Stimulated activated naive CD8-positive, alpha-beta T cell treated with anti-CD3 and anti-CD28 coated beads, Interleukin-15, Interleukin-2, amounts not matched to agents 100 U/mL and 50 U/mL, for 24 hours (primary cell): ENCODE data around the gene RASSF4.
A peak's percentile ranks its signal among the peaks of the same experiment; 100 is the strongest.

Source experiments
- ATAC-seq: fragments of 150-1000 bp; cut with Tn5 transposase; one replicate; pipeline ENCODE4 v1.10.0; 2021
- DNase-seq: peaks from one replicate; pipeline ENCODE4 v3.0.0; 2021

RASSF4 gene

GRCh38 chr10:44962870-44963738, 3.5 kb downstream of the RASSF4 start:
- no peak for ATAC-seq
- DNase-seq, result no peak

DNA sequence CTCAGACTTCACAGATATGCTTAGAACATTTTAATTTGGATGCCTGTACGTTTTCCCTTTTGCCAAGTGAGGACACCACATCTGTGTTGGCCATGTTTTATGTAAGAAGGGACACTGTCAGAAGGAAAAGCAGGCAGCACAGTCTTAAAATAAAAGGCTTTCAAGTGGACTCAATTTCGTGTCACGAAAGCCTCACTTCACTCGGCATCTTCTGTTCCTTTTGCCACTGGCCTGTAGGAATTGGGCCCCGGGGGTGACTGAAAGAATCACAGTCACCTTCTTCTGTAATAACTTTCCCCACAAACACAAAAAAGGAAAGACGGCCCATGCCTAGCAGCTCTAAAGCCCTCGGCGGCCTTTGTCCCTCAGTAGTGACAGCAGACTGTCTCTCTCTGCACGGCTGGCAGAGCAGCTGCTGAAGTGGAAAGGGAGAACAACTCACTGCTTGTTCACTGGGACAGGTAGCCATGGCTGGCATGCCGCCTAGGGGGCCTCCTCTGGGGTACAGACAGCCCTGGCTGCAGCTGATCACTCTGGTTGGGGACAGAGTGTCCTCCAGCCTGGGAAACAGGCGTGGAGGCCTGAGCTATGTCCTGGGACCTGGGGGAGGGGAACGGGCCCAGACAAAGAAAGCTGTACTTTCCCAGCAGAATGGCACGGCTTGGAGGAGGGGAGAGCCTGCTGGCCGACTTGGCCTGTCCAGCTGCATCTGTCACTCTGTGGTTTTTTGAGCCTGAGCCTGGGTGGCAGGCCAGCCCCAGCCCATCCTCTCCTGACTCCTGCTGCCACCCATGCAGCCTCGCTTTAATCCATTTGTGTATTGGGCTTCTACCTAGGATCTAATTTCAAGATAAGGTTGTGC, 4.4 kb downstream of the RASSF4 start:
- no peak for ATAC-seq
- DNase-seq, result no peak

DNA sequence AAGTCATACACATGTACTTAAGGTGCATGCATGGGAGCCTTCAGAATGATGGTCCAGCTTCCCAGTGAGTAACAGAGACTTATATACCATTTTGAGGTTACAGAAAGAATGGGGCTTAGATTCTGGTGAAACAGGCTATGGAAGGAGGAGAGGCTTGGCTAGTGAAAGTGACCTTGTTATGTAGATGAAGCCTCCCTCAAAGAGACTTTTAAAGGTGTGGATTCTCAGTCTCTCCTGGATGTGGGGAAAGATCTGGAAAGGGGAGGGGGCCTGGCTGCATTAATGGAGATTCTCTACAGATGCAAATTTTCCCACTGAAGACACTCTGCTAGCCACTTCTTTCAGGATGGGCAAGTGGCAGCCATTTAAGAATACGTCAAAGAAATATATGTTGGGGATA, 5.5 kb downstream of the RASSF4 start:
- ATAC-seq (no peak), DNase-seq (no peak)

DNA sequence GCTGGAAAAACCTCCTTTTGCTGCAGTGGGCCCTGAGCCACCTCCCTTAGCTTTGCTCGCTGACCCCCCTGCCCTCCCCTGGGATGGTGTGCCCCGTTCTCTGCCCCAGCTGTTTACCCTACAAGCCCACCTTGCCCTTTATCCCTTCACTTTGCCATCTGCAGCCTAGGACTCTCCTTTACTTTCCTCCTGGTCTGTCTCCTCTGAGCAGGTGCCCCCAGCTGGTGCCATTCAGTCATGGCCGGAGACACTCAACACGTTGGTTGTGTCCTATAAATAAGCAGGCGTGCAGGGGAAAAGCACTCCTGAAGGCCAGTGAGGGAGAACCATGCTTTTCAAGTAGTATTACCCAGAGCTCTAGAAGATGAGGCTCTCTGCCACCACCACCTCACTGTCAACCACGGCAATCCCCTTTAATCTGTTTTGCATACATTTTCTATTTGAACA, 6.1 kb downstream of the RASSF4 start:
- peak; percentile 33 for ATAC-seq
- DNase-seq, result no peak

GRCh38 chr10:44966129-44966815, 6.7 kb downstream of the RASSF4 start:
- peak; percentile 30 for ATAC-seq
- no peak for DNase-seq

DNA sequence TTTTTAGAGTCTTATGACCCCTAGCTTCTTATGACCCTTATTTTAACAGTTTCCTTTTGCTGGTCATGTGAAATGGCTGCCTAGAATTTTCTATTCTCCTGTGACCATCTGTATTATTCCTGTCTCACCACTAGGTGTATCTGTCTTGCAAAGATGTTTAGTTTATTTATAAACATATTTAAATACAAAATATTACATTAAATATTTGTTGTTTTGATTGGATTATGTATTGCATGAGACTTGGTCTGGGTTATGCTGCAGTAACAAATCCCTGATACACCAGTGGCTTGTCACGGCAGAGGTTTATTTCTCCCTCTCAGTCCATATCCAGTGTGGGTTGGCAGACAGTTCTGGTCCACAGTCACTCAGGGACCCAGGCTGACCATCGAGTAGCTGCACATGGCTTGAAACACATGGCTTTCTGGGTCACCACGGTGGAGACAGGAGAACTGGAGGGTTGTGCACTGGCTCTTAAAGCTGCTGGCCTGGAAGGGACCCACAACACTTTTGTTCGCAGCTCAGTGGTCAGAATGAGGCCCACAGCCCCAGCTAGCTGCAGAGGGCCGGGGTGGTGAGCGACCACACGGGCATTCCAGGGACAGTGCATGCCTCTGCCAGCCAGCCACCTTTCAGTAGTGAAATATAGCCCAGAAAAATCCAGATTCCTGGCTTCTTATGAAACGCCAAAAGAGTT, 7.4 kb downstream of the RASSF4 start:
- no peak for DNase-seq

DNA sequence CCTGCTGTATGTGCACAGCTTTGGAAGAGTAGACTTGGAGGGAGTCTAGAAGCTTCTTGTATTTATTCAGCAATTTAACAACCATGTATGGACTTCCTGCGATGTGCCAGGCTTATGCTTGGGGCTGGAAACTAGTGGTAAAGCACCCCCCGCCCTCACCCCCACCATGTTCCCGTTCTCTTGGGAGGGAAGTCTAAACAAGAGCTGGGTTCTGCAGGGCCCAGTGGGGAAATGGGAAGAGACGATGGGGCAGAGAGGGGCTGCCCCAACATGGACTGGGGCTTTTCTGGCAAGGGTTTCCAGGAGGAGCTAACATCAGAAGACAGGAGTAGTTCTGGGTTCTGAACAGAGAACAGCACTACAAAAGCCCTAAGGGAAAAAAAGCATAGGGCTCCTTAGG, 8.0 kb downstream of the RASSF4 start:
- DNase-seq (no peak), ATAC-seq (peak; percentile 13)

More for the DNA sequence above, 7.4 kb downstream of the RASSF4 start:
- no peak for ATAC-seq

- ATAC-seq (peak; percentile 64), DNase-seq (peak; percentile 34)
Measured at GRCh38 chr10:44968091-44968490, 8.5 kb downstream of the RASSF4 start.

GRCh38 chr10:44968500-44969400, 9.1 kb downstream of the RASSF4 start:
- ATAC-seq, result no peak
- peak; percentile 43 for DNase-seq

DNA sequence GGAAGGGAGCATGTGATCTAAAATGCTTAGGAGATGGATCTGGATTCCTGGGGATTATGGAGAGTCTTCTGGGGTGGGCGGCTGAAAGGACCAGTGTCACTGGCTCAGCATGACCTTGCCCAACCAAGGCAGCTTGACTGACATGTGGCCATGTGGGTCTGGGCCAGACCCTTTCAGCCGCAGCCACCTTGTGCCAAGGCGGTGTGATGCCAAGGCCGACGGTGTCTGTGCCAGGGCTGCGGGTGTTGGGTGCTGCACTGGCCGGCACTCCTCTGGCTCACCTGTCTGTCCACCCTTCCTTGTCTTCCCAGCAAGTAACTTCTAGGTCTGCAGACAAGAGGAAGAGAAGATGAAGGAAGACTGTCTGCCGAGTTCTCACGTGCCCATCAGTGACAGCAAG, 10.3 kb downstream of the RASSF4 start:
- DNase-seq, result no peak
- ATAC-seq, result no peak

GRCh38 chr10:44970812-44971395, 11.3 kb downstream of the RASSF4 start:
- no peak for DNase-seq
- ATAC-seq, result no peak

DNA sequence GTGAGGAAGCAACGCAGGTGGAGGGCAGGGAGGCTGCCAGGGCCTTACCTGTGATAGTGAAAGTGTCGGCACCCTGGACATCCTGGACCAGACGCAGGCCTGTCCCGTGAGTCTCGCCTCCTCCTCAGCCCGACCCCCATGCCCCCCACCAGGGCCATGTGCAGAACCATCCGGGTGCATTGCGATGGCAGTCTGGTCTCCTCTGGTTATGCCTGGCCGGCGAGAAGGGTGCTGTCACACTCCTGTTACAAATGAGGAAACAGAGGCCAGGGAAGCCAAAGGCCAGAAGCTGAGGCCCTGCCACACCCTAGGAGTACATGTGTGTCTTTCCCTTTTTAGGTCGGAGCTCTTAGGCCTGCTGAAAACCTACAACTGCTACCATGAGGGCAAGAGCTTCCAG, 11.8 kb downstream of the RASSF4 start:
- no peak for ATAC-seq
- no peak for DNase-seq

DNA sequence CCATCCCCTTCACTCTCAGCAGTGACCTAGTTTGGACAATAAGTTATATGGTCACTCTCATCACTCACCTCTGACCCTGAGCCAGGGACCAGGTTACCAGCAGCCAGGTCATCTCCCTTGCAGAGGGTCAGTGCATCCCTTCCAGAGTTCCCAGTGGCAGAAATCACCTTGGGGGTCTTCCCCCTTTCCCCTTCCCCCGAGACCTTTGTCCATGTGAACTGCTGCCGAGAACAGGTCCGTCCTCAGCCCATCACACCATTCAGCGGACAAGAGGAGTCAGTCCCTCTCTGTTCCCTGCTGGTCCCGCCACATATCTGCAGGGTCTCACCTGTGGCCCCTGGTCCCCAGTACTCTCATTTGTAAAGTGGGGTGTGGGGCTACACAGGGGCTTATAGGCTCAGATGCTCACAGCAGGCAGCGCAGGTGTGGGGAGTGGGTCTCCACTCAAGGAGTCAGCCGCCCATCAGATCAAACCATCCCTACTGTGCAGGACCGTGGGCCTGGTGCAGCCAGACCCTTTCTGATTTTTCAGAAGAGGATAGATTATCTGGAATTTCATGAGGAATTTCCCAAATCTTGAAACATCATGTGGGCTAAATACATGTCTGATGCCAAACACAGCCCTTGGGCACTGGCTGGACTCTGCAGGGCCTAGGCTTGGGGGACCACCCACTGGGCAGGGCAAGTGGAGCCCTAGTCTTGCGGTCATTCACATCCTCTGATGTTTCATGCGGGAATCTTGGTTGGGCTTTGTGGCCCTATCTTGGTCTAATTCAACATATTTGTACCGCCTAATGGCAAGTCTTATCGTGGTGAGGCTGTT, 12.5 kb downstream of the RASSF4 start:
- no peak for DNase-seq
- ATAC-seq, result no peak

DNA sequence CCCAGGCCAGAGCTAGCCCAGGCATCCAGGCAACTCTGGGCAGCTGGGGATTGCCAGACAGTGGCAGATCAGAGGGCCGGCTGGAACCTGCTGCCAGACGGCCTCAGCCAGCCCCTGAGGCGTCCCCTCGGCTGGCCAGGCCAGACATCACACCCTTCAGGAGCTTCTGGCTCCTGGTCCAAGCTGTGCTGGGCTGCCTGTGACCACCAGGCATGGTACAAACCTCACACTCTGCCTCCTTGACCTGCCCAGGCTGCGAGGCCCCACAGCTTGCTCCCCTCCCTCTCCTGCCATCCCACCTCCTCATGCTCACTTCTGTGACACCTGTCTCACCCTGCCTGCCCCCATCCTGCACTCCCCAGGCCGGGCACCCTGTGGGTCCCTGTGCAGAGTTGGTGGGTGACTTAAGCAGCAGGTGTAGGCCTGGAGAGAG, 13.3 kb downstream of the RASSF4 start:
- ATAC-seq, result no peak

DNA sequence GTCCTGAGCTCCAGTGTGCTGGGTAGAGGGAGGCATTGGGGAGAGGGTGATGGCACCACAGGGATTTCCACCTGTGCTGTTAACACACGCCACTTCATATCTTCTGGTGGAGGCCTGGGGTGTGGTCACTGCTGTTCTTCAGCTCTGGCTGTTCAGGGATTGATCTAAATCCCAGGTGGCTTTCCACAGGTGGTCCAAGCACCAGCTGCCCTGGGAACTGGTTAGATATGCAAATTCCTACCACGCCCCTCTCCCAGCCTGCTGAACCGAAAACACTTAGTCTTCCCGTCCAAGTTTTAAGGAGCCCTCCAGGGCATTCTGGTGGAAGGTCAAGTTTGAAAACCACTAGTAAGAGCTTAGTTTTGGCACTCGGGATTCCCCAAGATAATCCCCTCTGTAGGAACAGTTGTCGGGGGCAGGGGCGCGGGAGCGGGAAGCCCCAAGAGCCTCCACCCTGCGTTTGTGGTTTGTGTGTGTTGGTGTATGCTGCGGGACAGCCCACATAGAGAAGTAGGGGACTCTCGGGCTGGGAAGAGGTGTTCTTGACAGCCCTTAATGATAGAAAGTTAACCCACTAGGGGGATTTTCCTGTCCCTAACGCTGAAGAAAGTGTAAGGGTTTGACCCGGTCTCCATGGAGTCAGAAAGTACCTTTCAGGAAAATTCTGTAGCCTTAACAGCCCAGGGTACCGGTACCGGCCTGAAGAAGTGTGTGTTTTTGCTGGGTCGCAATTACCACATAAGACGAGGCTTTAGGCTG, 13.9 kb downstream of the RASSF4 start:
- ATAC-seq (no peak), DNase-seq (peak; percentile 36)

More for the DNA sequence above, 13.3 kb downstream of the RASSF4 start:
- no peak for DNase-seq

DNA sequence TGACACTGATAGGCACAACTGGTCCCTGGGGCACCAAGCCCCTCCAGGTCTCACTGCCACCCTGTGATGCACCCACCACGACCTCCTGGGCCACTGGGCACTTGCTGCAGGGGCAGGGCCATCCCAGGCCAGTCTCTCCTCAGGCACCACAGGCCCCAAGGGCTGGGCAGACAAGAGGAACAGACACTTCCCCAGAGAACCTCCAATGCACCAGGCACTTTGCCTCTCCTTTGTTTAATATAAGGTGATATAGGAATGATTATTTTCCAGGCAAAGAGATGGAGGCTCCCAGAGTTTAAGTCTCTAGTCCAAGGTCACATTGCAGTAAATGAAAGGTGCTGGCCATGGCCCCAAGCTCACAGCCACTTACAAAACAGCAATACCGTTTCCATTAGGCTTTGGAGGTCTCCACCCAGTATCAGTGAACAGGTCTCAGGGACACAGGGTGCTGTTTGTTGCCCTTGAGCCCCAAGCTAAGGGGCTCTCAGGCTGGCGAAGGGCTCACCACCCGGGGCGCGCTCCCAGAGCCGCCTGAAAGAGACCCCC, 14.6 kb downstream of the RASSF4 start:
- ATAC-seq, result no peak

DNA sequence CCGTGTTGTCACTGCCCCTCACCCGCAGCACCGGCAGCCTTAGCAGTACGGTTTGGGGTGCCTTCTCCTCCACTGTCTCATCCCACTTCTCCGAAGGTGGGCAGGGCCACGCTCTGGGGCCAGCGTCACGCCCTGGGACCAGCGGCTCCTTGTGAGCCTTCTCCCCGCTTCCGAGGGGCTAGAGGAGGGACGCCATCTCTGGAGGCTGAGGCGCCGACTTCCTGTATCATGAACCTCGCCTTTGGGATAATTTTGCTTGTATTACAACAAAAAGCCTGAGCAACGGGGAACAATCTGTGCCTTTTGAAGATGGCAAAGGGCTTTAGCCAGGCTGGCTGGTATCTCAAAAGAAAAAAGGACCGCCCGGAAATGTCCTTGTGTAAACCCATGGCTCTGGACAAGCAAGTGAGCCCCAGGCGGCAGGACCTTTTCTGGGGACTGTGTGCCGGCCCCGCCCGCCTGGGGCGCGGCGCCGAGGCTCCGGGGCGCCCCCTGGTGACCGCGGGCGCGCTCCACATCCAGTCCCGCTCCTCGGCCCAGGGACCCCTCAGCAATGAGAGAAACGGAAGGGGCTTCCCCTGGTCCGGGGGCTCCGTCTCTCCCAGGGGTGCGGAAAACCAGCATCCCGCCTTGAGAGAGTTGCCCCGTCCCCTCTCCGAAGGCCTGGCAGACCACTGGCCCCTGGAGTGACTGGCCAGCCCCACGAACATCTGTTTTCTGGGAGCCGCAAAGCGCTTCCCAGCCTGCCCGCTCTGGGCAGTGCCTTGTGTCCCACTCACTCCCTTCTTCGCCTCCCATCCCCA, 15.2 kb downstream of the RASSF4 start:
- peak; percentile 77 for DNase-seq
- ATAC-seq, result peak; percentile 88

More for the DNA sequence above, 14.6 kb downstream of the RASSF4 start:
- no peak for DNase-seq
